Erythroblast (primary cell): ENCODE results near the gene PATL2.

Experiments used
- GATA1 ChIP-seq: IDR thresholded peaks from 2 replicates; pipeline ENCODE4 v1.6.1; 2011; ENCODE audit warnings: low read depth, mild to moderate bottlenecking, control low read depth, low read length, moderate library complexity
- POLR2A ChIP-seq: IDR thresholded peaks from 2 replicates; pipeline ENCODE4 v1.6.1; 2011; ENCODE audit warnings: mild to moderate bottlenecking, low read length

- TF ChIP-seq POLR2A, result no peak
- no peak for TF ChIP-seq GATA1
Measured at GRCh38 chr15:44661576-44661975, 49.5 kb downstream of the PATL2 start.
